RWPE1 (cell line): ENCODE measurements around the gene RCC2.
"Not testable (repeated sequence)": the region's sequence is repeated elsewhere in the genome, so short reads cannot be mapped to it uniquely, and the experiment has no call there.

Source experiments
- CTCF ChIA-PET: fragments of 350-600 bp; sonication (Branson Sonifier 250); formaldehyde crosslinking; extraction: SDS; loops from one replicate; lab custom pipeline; 2021; lab: Yijun Ruan, JAX
- POLR2A ChIA-PET: fragments of 400-600 bp; formaldehyde crosslinking; extraction: SDS; loops from one replicate; lab custom pipeline; 2020; ENCODE audit warnings: antibody characterized with exemption; ENCODE audit not compliant: low non-redundant PET; lab: Yijun Ruan, JAX
- DNase-seq: peaks from one replicate; pipeline ENCODE4 v3.0.0; 2012; ENCODE audit warnings: low spot score
- H3K27ac ChIP-seq: fragments of 450-650 bp; 2 replicates; pipeline ENCODE4 v1.5.1; 2017
- CTCF ChIP-seq: fragments of 450-650 bp; conservative IDR thresholded peaks from 2 replicates; pipeline ENCODE4 v1.5.1; 2017; ENCODE audit warnings: low read depth, mild to moderate bottlenecking

Gene RCC2

DNA sequence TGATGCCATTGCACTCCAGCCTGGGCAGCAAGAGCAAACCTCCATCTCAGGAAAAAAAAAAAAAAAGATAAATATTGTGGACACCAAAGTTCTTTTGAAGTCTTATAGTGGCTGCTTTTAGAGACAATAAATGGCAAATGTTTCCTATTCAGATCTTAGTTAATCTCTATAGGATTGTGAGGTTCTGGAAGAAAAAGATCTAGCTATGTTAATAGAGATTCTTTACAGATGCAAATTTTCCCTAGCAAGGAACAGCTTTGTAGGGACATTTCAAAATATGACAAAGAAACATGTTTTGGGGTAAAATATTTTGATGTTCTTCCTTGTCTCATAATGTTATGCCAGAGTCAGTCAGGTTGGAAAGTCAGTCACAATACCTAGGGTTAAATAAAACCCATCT, 24.5 kb upstream of the RCC2 start:
- CTCF ChIA-PET = no interaction called here
- TF ChIP-seq CTCF = no peak
- H3K27ac ChIP-seq = peak overlapping the region; percentile 16; the same call in 1 of the 2 replicates
- DNase-seq = no peak
- POLR2A ChIA-PET = no interaction called here

DNA sequence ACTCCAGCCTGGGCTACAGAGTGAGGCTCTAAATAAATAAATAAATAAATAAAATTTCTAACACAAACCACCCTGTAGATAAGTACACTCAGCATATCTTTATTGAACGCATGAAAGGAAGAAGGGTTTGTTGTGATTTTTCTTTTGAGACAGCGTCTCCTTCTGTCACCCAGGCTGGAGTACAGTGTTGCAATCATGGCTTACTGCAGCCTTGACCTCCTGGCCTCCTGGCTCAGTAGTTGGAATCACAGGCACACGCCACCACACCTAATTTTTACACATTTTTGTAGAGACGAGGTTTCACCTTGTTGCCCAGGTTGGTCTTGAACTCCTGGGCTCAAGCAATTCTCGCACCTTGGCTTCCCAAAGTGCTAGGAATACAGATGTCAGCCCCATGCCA, 23.2 kb upstream of the RCC2 start:
- DNase-seq = no peak
- ChIA-PET POLR2A (no interaction called here), CTCF (no interaction called here)
- TF ChIP-seq CTCF = no peak
- H3K27ac ChIP-seq = no peak overlapping the region

- no peak for TF ChIP-seq CTCF
- DNase-seq = peak; percentile 94
- peak overlapping the region; percentile 97 for H3K27ac ChIP-seq
- ChIA-PET CTCF (interaction anchor here (0.6 to 0.8 kb wide), 4 partner anchors 9 to 58 kb away, joined by 3 to 4 read pairs (median 3); partner anchors contain the start of gene RCC2), POLR2A (interaction anchor here (0.9 to 1.7 kb wide), 2 partner anchors 18 to 21 kb away, joined by 3 to 11 read pairs; partner anchors contain the start of gene RCC2)
These were observed 20.7 kb upstream of the RCC2 start for GRCh38 chr1:17460219-17460618.

DNA sequence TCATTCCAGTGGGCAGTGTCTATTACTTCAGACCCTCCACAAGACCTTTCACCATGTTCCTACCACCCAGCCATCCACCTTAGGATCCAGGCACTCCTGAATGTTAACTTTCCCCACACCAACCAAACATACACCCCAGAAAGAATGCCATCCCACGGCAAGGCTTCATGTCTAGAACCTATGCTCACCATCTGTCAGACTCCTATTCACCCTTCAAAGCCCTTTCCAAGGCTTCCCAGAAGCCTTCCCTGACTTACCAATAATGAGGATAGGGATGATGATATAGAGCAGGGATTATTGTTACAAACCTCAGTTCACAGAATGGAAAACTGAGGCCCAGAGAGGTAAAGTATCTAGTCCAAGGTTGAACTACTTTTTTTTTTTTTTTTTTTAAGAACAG, 19.3 kb upstream of the RCC2 start:
- POLR2A ChIA-PET = no interaction called here
- CTCF ChIA-PET = no interaction called here
- TF ChIP-seq CTCF = no peak
- no peak for DNase-seq
- no peak overlapping the region for H3K27ac ChIP-seq

DNA sequence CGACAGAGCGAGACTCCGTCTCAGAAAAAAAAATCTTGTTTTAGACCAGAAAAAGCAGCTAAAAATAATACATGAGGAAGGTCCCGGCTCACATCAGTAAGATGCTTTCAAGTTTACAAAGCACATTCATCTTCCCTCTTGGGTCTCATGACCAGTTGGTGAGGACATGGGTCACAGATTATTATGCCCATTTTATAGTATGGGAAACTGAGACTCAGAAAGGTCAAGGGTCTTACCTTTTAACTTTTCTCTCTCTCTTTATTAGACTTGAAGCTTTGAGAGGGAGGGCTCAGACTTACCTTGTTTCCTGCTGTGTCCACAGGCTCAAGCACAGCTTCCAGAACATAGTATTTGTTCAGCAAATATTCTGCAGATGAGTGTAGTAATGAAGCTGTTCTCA, 13.2 kb upstream of the RCC2 start:
- CTCF ChIA-PET = interaction anchor here (0.5 to 1.2 kb wide), 3 partner anchors 13 to 25 kb away, joined by 3 read pairs; no protein-coding TSS in a partner anchor
- DNase-seq = no peak
- TF ChIP-seq CTCF = no peak
- no peak overlapping the region for H3K27ac ChIP-seq
- POLR2A ChIA-PET = interaction anchor here (0.6 kb wide), 1 partner anchor 11 kb away, joined by 3 read pairs; no protein-coding TSS in a partner anchor

DNA sequence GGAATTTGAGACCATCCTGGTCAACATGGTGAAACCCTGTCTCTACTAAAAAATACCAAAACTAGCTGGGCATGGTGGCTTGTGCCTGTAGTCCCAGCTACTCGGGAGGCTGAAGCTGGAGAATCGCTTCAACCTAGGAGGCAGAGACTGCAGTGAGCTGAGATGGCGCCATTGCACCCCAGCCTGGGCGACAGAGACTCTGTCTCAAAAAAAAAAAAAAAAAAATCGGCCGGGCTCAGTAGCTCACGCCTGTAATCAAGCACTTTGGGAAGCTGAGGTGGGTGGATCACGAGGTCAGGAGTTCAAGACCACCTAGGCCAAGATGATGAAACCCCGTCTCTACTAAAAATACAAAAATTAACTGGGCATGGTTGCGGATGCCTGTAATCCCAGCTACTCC, 12.7 kb upstream of the RCC2 start:
- ChIA-PET POLR2A (interaction anchor here (0.6 kb wide), 1 partner anchor 10 kb away, joined by 3 read pairs; no protein-coding TSS in a partner anchor), CTCF (interaction anchor here (0.5 to 1.2 kb wide), 3 partner anchors 12 to 25 kb away, joined by 3 read pairs; no protein-coding TSS in a partner anchor)
- not testable (repeated sequence) for H3K27ac ChIP-seq

GRCh38 chr1:17451731-17452130, 12.3 kb upstream of the RCC2 start:
- CTCF ChIA-PET = interaction anchor here (1.2 kb wide), 1 partner anchor 12 kb away, joined by 3 read pairs; no protein-coding TSS in a partner anchor
- TF ChIP-seq CTCF = no peak
- no peak overlapping the region; the same call in 1 of the 2 replicates for H3K27ac ChIP-seq
- DNase-seq = no peak
- POLR2A ChIA-PET = no interaction called here

More for the DNA sequence above, 12.7 kb upstream of the RCC2 start:
- DNase-seq = not testable (repeated sequence)
